ENCODE results near the gene CHST11.

- no peak for TF ChIP-seq CTCF (IDR thresholded peaks at IDR 0.05)
- TF ChIP-seq POLR2A (IDR thresholded peaks at IDR 0.05): no peak
- TF ChIP-seq EP300 (IDR thresholded peaks at IDR 0.05): no peak
These were observed 111.2 kb downstream of the CHST11 start for GRCh38 chr12:104567832-104568486.

Data from ovary (tissue), 3 donors.